ENCODE results near the gene EIF3M. TPM values are rescaled to one million over a fixed set of nuclear protein-coding genes. Genes with fewer than 3 reads are reported as not detected.
A peak's percentile ranks its signal among the peaks of the same experiment; 100 is the strongest.
"Not testable (repeated sequence)": the region's sequence is repeated elsewhere in the genome, so short reads cannot be mapped to it uniquely, and the experiment has no call there.

The EIF3M gene
- total and polyA plus RNA-seq, 2 donors from 2014 or later = 168 to 300 TPM

GRCh38 chr11:32606220-32606619, 22.6 kb downstream of the EIF3M start:
- no peak overlapping the region for H3K4me3 ChIP-seq (ENCODE audit: low read length in 3 of 3)
- no peak overlapping the region for H3K9ac ChIP-seq (ENCODE audit: low read length in 3 of 3)
- peaks cover 2 to 12% (median 2%) of the 10 kb centered on the region in 3 donors for H3K36me3 ChIP-seq (ENCODE audit: control insufficient read depth in 2 of 3, insufficient read depth in 3 of 3, low read length in 3 of 3)
- TF ChIP-seq, protein P1, sequence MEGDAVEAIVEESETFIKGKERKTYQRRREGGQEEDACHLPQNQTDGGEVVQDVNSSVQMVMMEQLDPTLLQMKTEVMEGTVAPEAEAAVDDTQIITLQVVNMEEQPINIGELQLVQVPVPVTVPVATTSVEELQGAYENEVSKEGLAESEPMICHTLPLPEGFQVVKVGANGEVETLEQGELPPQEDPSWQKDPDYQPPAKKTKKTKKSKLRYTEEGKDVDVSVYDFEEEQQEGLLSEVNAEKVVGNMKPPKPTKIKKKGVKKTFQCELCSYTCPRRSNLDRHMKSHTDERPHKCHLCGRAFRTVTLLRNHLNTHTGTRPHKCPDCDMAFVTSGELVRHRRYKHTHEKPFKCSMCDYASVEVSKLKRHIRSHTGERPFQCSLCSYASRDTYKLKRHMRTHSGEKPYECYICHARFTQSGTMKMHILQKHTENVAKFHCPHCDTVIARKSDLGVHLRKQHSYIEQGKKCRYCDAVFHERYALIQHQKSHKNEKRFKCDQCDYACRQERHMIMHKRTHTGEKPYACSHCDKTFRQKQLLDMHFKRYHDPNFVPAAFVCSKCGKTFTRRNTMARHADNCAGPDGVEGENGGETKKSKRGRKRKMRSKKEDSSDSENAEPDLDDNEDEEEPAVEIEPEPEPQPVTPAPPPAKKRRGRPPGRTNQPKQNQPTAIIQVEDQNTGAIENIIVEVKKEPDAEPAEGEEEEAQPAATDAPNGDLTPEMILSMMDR (IDR thresholded peaks at IDR 0.05; ENCODE audit: borderline replicate concordance, extremely low read depth, insufficient read depth) = no peak
- DNase-seq = no peak
- H3K27ac ChIP-seq (ENCODE audit: low read depth in 2 of 2, low read length in 2 of 2) = no peak overlapping the region
- no peaks in the 10 kb centered on the region for H3K27me3 ChIP-seq (ENCODE audit: control insufficient read depth, insufficient read depth, low read length)
- FAIRE-seq = no peak
- H3K9me3 ChIP-seq (ENCODE audit: control insufficient read depth in 2 of 3, insufficient read depth in 1 of 3, low read length in 3 of 3) = no peaks in the 10 kb centered on the region
- intact Hi-C loops (cut with DNase I) = no loop called here
- no peaks in the 10 kb centered on the region for H3K4me1 ChIP-seq (ENCODE audit: control insufficient read depth in 2 of 3, insufficient read depth in 2 of 3, low read depth in 1 of 3, low read length in 3 of 3)

GRCh38 chr11:32608826-32609225, 25.2 kb downstream of the EIF3M start:
- H3K9ac ChIP-seq (ENCODE audit: low read length in 3 of 3); H3K36me3 ChIP-seq (ENCODE audit: control insufficient read depth in 2 of 3, insufficient read depth in 3 of 3, low read length in 3 of 3); H3K4me1 ChIP-seq (ENCODE audit: control insufficient read depth in 2 of 3, insufficient read depth in 2 of 3, low read depth in 1 of 3, low read length in 3 of 3); H3K27ac ChIP-seq (ENCODE audit: low read depth in 2 of 2, low read length in 2 of 2); intact Hi-C loops (cut with DNase I); H3K27me3 ChIP-seq (ENCODE audit: control insufficient read depth, insufficient read depth, low read length); H3K9me3 ChIP-seq (ENCODE audit: control insufficient read depth in 2 of 3, insufficient read depth in 1 of 3, low read length in 3 of 3); H3K4me3 ChIP-seq (ENCODE audit: low read length in 3 of 3); FAIRE-seq; DNase-seq: not testable (repeated sequence)

GRCh38 chr11:32610797-32611352, 27.2 kb downstream of the EIF3M start:
- DNase-seq (peak in 2 of 5 donors; percentile 56 to 74), FAIRE-seq (peak; percentile 6)
- Histone ChIP-seq H3K9ac (ENCODE audit: low read length in 3 of 3) (no peak overlapping the region), H3K9me3 (ENCODE audit: control insufficient read depth in 2 of 3, insufficient read depth in 1 of 3, low read length in 3 of 3) (no peaks in the 10 kb centered on the region), H3K27ac (ENCODE audit: low read depth in 2 of 2, low read length in 2 of 2) (no peak overlapping the region), H3K27me3 (ENCODE audit: control insufficient read depth, insufficient read depth, low read length) (no peaks in the 10 kb centered on the region), H3K4me3 (ENCODE audit: low read length in 3 of 3) (no peak overlapping the region), H3K4me1 (ENCODE audit: control insufficient read depth in 2 of 3, insufficient read depth in 2 of 3, low read depth in 1 of 3, low read length in 3 of 3) (peaks cover 0 to 8% (median 0%) of the 10 kb centered on the region in 3 donors), H3K36me3 (ENCODE audit: control insufficient read depth in 2 of 3, insufficient read depth in 3 of 3, low read length in 3 of 3) (peaks cover 0 to 2% (median 0%) of the 10 kb centered on the region in 3 donors)
- TF ChIP-seq, protein P1 (IDR thresholded peaks at IDR 0.05; ENCODE audit: borderline replicate concordance, extremely low read depth, insufficient read depth) = no peak
- intact Hi-C loops (cut with DNase I) = no loop called here

GRCh38 chr11:32613500-32614151, 30.0 kb downstream of the EIF3M start:
- H3K4me1 ChIP-seq (ENCODE audit: control insufficient read depth in 2 of 3, insufficient read depth in 2 of 3, low read depth in 1 of 3, low read length in 3 of 3) = peaks cover 0 to 8% (median 0%) of the 10 kb centered on the region in 3 donors
- no peaks in the 10 kb centered on the region for H3K9me3 ChIP-seq (ENCODE audit: control insufficient read depth in 2 of 3, insufficient read depth in 1 of 3, low read length in 3 of 3)
- FAIRE-seq = no peak
- DNase-seq = peak in 1 of 5 donors; percentile 29
- intact Hi-C loops (cut with DNase I) = no loop called here
- H3K27me3 ChIP-seq (ENCODE audit: control insufficient read depth, insufficient read depth, low read length) = no peaks in the 10 kb centered on the region
- TF ChIP-seq, protein P1 (IDR thresholded peaks at IDR 0.05; ENCODE audit: borderline replicate concordance, extremely low read depth, insufficient read depth) = no peak
- H3K9ac ChIP-seq (ENCODE audit: low read length in 3 of 3) = no peak overlapping the region
- H3K36me3 ChIP-seq (ENCODE audit: control insufficient read depth in 2 of 3, insufficient read depth in 3 of 3, low read length in 3 of 3) = no peaks in the 10 kb centered on the region
- H3K27ac ChIP-seq (ENCODE audit: low read depth in 2 of 2, low read length in 2 of 2) = no peak overlapping the region
- H3K4me3 ChIP-seq (ENCODE audit: low read length in 3 of 3) = no peak overlapping the region
